UCSD-AML1 (cell line): ENCODE results near the gene ZBTB40.

Experiments
- DNase-seq: peaks from one replicate; lab custom pipeline; 2025; ENCODE audit not compliant: unreplicated experiment; lab: John Stamatoyannopoulos, UW

The ZBTB40 gene

DNA sequence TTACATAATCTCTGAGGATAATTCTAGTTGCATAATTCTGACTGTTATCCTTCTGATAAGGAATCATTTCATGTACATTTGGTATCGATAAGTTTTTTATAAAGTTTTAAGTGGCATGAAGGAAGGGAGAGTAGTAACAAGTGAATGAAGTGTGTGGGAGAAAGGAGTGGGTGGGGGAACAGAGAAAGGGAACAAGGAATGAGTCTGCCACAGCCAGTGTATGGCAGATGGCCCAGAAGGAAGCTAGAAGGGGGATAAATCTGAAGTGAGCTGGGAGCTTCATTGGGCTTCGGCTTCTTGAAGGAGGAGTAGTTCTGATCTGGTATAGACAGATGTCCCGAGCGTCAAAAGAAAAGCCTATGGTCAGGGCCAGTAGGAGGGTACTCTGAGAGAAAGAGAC lies 18.6 kb downstream of the ZBTB40 start:
- no peak for DNase-seq

DNA sequence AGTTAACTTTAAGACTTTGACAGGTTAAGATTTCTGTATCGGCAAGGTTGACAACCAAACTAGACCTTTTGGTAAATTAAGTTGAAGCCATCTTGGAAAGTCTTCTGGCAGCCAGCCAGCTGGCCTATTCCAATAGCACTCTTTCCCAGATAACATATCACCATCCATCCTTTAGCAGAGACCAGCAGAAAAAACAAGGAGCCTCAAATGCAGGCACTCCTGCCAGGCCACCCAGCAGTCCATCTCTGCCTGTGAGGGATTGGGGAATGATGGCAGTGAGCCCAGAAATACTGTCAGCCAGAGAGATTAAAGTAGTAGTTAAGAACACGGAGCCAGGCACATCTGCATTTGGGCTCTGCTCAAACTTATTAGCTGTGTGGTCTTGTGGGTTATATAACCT lies 19.4 kb downstream of the ZBTB40 start:
- DNase-seq: no peak

DNA sequence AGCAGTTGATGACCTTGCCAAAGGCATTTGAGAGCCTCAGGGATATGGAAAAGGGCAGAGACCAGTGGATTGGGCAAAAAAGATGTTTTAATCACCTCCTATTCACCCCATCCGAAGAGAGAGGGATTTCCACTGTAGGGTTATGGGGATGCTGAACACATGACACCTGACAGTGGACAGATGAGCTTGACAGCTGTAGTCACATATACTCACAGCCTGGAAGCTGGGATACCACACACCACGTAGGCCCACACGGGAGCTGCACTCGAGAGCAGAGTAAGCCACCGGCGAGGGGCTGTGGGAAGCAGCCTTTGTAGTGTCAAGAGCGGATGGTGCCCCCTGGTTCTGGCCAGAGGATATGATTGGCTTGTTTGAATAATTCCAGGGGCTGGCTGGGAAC lies 20.0 kb downstream of the ZBTB40 start:
- DNase-seq: no peak

DNA sequence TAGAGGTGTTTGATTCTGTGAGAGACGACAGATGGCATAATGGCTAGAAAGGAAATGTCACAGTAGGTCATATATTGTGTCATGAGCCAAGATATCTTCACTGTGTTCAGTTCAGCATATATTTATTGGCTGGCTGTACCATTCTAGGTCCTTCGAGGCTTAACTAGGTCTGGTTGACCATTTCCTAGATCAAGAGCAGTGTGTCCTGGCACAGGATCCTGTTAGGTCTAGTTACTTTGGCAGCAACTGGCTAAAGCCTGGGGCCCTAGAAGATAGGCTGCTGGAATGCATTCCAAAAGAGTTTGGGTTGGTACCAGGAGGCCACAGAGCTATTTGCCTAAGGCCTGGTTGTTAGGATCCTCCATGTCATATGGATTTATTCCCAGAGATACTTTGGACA lies 20.9 kb downstream of the ZBTB40 start:
- no peak for DNase-seq

DNA sequence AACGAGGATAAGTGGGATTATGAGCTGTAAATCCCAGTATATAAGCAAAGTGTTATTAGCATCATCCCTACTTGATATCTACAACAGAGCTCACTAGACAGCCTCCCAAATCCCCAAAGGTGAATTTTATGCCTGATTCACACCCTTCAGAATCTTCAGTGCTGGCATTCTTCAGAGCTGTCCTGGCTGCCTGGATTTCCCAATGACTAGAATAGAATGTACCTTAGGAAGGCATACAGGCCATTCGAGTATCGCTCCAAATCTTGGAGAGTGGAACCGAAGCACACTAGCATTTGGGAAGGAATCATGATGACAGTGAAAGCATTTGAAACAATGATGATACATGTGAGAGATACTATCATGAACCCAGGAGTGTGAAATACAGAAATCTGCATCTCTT lies 22.3 kb downstream of the ZBTB40 start:
- DNase-seq: no peak

DNA sequence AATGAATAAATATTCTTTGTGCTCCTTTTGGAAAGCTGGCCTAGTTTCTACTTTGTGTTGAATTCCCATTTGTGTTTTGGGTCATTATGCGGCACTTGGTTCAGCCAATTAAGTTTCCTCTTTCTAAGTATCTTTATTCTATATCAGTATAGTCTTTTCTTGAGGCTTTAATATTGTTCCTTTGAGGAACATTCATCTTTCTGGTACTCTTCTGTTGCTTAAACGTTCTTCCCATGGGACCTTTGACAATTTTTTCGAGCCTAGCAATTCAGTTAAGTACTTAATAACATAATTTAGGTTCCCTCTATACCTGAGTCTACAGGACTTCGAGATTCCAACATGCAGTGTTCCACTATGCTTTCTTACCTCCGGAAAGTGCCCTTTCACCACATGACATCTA lies 24.9 kb downstream of the ZBTB40 start:
- no peak for DNase-seq

DNA sequence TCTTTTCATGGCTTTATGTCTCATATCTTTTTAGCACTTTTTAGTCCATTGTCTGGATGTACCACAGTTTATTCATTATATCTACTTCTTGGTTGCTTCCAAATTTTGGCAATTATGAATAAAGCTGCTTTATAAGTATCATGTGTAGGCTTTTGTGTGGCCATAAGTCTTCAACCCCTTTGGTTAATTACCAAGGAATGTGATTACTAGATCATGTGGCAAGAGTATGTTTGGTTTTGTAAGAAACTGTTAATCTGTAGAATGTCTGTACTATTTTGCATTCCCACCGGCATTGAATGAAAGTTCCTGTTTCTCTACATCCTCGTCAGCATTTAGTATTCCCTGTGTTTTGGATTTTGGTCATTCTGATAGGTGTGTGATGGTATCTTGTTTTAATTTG lies 31.5 kb downstream of the ZBTB40 start:
- DNase-seq: no peak

DNA sequence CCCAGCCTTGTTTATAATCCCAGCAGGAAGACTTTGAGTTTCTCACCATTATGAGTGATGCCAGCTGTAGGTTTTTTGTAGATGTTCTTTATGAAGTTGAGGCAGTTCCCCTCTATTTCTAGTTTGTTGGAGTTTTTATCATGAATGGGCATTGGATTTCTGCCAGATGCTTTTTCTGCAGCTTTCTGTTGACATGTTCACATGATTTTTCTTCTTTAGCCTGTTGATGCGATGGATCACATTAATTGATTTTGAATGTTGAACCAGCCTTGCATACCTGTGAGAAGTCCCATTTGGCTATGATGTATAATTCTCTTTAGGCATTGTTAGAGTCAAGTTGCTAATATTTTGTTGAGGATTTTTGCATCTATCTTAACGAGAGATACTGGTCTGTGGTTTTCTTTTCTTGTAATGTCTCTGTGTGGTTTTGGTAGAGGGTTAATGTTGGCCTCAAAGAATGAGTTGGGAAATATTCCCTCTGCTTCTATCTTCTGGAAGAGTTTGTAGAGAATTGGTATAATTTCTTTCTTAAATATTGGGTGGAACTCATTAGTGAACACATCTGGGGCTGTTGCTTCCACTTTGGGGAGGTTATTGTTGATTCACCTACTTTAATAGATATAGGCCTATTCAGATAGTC lies 33.2 kb downstream of the ZBTB40 start:
- DNase-seq: no peak

DNA sequence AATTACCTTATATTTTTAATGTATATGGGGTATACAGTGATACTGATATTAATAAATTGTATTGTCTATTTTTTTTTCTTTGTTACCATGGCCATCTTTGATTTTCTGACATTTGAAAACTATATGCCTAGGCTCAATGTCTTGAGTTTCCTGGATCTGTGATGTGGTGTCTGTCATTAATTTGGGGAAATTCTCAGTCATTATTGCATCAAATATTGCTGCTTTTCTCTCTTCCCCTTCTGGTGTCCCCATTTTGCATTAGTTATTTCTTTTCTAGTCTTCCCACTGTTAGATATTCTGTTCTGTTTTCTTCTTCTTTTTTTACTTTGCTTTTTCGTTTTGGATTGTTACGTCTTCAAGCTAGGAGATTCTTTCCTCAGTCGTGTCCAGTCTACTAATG lies 33.8 kb downstream of the ZBTB40 start:
- no peak for DNase-seq

DNA sequence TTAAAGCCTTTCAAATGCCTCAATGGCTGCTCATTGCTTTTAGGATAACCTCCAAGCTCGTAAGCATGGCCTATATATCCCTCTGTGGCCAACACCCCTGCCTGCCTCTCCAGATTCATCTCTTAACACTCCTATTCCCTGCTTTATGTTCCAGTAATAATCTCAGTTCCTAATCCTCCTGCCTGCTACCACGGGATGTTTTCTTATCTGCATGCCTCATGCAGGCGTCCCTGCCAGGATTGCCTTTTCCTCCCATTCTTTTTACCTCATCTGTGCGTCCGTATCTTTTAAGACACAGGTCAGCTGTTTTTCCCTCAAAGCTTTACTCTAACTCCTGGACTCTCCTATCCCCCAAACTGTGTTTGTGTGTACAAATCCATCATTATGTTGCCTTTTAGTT lies 36.1 kb downstream of the ZBTB40 start:
- DNase-seq: no peak

DNA sequence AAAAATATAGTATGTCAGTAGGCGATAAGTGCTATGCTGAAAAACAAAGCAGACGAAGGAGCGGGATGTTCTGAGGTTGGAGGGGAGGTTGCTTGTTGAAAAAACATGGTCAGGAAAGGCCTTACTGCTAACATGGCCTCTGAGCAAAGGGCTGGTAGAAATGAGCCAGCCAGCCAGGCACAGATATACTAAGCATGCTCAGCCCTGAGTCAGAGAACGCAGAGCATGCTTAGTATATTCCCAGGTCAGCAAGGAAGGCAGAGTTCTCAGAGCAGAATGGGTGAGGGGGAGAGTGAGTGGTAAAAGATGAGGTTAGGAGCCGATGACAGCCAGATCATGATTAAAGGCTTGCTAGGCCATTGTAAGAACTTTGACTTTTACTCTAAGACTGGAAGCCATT lies 36.7 kb downstream of the ZBTB40 start:
- DNase-seq: no peak

DNA sequence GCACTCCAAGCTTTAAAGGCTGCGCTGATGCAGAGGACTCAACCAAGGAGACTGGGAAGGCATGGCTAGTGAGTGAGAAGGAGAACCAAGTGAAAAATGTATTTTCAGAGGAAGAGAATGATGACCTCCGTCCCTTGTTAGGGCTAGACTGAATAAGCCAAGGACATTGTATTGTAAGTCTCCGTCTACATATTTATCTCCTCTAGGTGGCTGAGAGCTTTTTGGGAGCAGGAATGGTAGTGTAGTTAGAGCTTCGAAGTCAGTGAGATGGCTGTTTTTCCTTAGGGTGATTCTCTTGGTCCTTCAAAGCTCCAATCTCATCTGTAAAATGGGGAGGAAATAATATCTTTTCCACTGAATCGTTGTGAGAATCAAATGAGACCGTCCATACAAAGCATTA lies 37.6 kb downstream of the ZBTB40 start:
- DNase-seq: no peak

DNA sequence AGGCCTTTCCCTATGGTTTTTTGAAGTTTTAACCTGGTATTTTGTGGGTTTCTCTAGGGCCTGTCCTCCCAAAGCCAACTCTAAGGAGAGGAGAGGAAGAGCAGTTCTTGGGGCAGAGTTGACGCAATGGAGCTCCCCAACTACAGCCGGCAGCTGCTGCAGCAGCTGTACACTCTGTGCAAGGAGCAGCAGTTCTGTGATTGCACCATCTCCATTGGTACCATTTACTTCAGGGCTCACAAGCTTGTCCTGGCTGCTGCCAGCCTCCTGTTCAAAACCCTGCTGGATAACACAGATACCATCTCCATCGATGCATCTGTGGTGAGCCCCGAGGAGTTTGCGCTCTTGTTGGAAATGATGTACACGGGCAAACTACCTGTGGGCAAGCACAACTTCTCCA lies 38.2 kb downstream of the ZBTB40 start:
- no peak for DNase-seq

DNA sequence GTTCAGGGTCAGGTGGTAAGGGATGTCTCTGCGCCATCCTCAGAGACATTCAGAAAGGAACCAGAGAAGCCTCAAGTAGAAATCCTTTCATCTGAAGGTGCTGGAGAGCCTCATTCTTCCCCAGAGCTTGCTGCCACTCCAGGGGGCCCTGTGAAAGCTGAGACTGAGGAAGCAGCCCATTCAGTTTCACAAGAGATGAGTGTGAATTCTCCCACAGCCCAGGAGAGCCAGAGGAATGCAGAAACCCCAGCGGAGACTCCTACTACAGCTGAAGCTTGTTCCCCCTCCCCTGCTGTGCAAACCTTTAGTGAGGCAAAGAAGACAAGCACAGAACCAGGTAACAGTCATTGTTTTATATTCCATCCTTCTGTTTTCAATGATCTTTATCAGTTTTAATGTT lies 38.7 kb downstream of the ZBTB40 start:
- DNase-seq: no peak

DNA sequence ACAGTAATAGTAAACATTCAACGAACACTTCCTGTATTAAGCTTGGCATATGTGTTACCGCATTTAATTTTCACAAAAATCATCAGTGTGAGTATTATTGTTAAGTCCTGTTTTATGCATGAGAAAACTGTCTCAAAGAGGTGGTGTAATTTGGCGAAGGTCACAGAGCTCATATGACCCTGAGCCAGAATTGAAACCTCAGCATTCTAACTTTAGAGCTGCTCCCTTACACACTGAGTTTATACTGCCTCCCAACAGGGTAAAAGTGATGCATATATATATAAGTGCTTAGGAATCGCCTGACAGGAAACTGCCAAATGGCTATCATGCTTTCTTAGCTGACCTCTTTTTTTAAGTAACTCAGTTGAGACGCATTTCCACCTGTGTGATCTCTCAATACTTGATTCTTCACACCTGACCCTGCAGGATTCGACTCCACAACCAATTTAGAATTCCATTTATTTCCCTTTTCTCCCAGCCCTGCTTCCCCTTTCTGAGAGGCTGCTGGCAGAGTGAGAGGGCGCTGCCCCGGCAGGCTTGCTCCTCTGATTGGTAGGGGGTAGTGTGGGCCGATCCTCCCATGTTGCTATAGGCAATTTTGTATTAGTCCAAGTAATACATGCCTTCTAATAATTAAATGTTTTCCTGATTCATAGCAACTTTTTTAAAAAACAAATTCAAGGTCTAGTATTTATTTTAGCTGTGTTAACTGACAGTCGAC lies 40.5 kb downstream of the ZBTB40 start:
- DNase-seq: no peak

DNA sequence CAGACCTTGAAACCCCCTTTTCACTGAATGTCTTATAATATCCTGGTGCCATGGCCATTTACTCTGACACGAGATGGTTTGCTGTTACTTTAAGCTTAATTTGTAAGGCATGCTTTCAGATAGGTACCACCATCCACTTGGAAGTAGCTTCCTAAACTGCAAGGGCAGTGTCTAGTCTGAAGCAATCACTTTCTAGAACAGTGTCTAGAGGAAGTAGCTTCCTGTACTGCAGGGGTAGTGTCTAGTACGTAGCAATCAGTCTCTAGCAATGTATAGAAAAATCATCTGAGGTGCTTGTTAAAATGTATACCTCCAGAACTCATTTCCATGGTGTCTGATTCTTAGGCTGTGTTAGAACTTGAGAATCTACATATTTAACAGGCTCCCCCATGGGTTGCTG lies 42.5 kb downstream of the ZBTB40 start:
- no peak for DNase-seq

DNA sequence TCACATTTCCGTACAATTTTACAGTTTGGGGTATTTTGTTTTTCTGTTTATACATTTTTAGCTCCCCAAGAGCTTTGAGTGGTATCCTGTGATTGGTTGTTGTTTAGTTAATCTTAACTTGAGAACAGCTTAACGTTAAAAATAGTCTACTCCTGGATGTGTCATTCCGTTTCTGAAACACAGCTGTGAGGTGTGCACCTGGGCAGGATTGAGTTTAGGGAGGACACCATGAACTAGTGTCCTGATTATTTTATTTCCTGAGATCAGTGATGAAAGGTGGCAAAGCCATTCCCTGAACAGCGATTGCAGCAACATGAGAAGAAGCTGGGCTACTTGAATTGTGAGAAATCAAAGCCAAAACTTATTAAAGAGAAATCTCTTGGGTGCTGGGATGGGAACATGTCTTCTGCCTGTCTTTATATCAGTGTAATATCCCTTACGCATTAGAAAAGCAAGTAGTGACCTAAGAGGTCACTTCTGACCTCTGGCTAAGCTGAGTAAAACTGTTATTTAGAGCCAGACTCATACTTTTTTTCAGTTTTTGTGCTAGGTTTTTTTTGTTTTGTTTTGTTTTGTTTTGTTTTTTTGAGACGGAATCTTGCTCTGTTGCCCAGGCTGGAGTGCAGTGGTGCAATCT lies 43.4 kb downstream of the ZBTB40 start:
- DNase-seq: no peak

DNA sequence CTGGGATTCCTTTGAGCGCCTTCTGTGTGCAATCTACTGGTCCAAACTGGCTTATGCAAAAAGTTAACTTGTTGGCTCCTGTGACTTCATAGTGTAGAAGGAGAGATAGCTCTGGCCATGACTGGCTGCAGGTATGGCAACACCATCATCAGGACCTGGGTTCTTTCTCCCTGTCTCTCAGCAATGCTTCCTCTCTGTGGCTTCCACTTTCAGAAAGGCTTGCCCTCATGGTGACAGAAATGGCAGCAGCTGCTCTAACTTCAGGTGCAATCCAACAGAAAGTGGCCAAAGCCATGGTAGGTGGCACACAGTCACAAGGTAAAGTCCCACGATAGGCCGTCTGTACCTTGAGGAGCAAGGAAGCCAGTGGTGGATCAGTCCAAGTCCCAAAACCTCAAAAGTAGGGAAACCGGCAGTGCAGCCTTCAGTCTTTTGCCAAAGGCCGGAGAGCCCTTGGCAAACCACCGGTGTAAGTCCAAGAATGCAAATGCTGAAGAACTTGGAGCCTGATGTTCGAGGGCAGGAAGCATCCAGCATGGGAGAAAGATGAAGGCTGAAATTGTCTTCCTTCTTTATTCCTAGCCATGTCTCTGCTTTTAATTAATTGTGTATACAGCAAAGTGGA lies 45.0 kb downstream of the ZBTB40 start:
- no peak for DNase-seq

DNA sequence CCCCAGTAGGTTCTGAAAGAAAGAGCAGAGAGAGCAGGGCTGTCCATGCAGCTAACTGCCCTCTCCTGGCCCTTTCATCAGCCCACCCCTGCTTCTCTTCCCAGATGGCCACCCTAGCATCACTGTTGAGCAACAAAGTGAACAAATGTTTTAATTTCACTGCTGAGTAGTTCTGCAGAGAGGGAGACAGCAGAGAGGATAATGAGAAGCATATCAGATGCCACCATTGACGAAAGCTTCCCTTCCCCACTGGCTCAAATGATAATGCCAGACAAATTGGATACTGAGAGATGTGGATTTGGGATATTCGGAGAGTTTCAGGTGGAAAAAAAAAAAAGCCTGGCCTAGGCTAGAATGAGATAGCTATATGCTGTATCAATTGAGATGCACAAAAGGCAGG lies 46.8 kb downstream of the ZBTB40 start:
- no peak for DNase-seq

DNA sequence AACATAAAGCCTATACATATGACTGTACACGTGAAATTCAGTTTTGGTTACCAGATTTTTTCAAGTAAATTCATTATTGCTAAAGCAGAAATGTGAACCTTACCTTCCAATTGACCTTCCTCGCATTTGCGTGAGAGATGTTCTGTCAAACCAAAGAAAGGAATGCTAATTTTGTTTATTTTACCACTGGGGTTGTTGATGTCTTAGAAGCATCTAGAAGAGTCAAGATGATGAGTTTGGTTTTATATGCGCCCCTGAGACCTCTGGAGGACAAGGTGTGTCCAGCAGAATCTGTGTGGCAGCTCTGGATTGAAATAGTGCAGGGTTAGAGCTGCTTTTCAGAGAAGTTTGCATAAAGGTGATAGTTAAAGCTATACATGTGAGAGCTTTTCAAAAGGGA lies 48.4 kb downstream of the ZBTB40 start:
- DNase-seq: no peak

DNA sequence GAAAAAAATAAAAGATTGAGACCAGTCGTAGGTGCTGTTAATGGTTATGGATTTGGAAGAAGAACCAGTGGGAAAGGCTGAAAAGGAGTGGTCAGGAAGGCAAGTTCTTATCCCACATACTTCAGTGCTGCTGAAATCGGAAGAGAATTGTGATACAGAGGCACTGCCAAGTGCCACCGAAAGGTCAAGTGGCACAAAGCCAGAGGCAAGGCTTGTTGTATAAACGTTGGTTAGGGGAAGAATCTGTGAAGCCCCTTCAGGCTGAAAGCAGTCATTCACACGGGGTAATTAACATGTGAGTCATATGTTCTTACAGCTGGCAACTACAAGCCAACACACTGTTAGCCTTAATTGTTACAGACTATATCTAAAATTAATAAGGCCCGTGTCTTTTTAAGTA lies 48.8 kb downstream of the ZBTB40 start:
- no peak for DNase-seq

DNA sequence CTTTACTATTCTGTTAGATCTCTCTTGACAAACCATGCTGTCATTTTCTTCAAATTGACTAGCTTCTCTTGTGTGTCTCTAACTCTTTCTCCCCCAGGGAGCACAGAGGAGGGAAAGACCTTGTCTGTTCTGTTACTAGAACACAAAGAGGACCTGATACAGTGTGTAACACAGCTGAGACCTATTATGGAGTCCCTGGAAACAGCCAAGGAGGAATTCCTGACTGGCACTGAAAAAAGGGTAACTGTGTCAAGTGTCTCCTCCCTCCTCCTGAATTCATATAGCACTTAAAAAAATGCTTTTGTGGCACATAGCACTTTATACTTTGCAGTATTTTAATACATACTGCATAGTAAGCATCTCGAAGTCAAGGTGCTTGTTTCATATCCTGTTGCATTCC lies 50.6 kb downstream of the ZBTB40 start:
- no peak for DNase-seq
